ENCODE results near the gene FASTKD2. TPM values are rescaled to one million over a fixed set of nuclear protein-coding genes. Genes with fewer than 3 reads are reported as not detected.
A peak's percentile ranks its signal among the peaks of the same experiment; 100 is the strongest.

The FASTKD2 gene
- total RNA-seq, 1 experiment from 2014 or later: 31.5 TPM

GRCh38 chr2:206800506-206801417, 35.4 kb downstream of the FASTKD2 start:
- Mint-ChIP-seq H3K4me3 (ENCODE audit: low read depth, unreplicated experiment) (no peak overlapping the region), H3K27ac (ENCODE audit: unreplicated experiment) (no peak overlapping the region), H3K4me1 (ENCODE audit: low read depth, unreplicated experiment) (no peaks in the 10 kb centered on the region), H3K9me3 (ENCODE audit: low read depth, unreplicated experiment) (no peaks in the 10 kb centered on the region), H3K27me3 (ENCODE audit: unreplicated experiment) (no peaks in the 10 kb centered on the region), H3K36me3 (ENCODE audit: insufficient read depth, unreplicated experiment) (peaks cover 7% of the 10 kb centered on the region)
- CTCF ChIA-PET: interaction anchor here (0.5 to 1.2 kb wide), 4 partner anchors 182 to 729 kb away, joined by 3 to 5 read pairs (median 4); partner anchors contain the start of gene CREB1
- TF ChIP-seq CTCF (IDR thresholded peaks at IDR 0.05; ENCODE audit: unreplicated experiment): peak; percentile 62
- DNase-seq: peak; percentile 64
- no TSS peak for BruUV-seq (replicated peaks)
- intact Hi-C loops (cut with micrococcal nuclease; ENCODE audit: unreplicated experiment): loop anchor here (1.0 to 10.0 kb wide), 4 partner anchors 182 to 934 kb away; partner anchors contain the start of gene KLF7

- no peaks in the 10 kb centered on the region for H3K9me3 Mint-ChIP-seq (ENCODE audit: low read depth, unreplicated experiment)
- no peaks in the 10 kb centered on the region for H3K27me3 Mint-ChIP-seq (ENCODE audit: unreplicated experiment)
- no peaks in the 10 kb centered on the region for H3K4me1 Mint-ChIP-seq (ENCODE audit: low read depth, unreplicated experiment)
- H3K36me3 Mint-ChIP-seq (ENCODE audit: insufficient read depth, unreplicated experiment): peaks cover 3% of the 10 kb centered on the region
- no peak overlapping the region for H3K4me3 Mint-ChIP-seq (ENCODE audit: low read depth, unreplicated experiment)
- DNase-seq: no peak
- H3K27ac Mint-ChIP-seq (ENCODE audit: unreplicated experiment): no peak overlapping the region
- CTCF ChIA-PET: interaction anchor here (0.9 to 1.2 kb wide), 2 partner anchors 671 to 728 kb away, joined by 3 to 4 read pairs; partner anchors contain the start of gene CREB1
- intact Hi-C loops (cut with micrococcal nuclease; ENCODE audit: unreplicated experiment): loop anchor here (5.0 to 10.0 kb wide), 3 partner anchors 181 to 933 kb away; partner anchors contain the start of gene KLF7
- TF ChIP-seq CTCF (IDR thresholded peaks at IDR 0.05; ENCODE audit: unreplicated experiment): no peak
- BruUV-seq (replicated peaks): no TSS peak
These were observed 36.2 kb downstream of the FASTKD2 start for GRCh38 chr2:206801418-206802189.

- Mint-ChIP-seq H3K4me3 (ENCODE audit: low read depth, unreplicated experiment) (no peak overlapping the region), H3K36me3 (ENCODE audit: insufficient read depth, unreplicated experiment) (peaks cover 3% of the 10 kb centered on the region), H3K27me3 (ENCODE audit: unreplicated experiment) (no peaks in the 10 kb centered on the region), H3K9me3 (ENCODE audit: low read depth, unreplicated experiment) (no peaks in the 10 kb centered on the region), H3K4me1 (ENCODE audit: low read depth, unreplicated experiment) (no peaks in the 10 kb centered on the region), H3K27ac (ENCODE audit: unreplicated experiment) (no peak overlapping the region)
- TF ChIP-seq CTCF (IDR thresholded peaks at IDR 0.05; ENCODE audit: unreplicated experiment): no peak
- intact Hi-C loops (cut with micrococcal nuclease; ENCODE audit: unreplicated experiment): loop anchor here (5.0 to 10.0 kb wide), 3 partner anchors 179 to 932 kb away; partner anchors contain the start of gene KLF7
- CTCF ChIA-PET: interaction anchor here (0.6 kb wide), 1 partner anchor 669 kb away, joined by 3 read pairs; no protein-coding TSS in a partner anchor
- BruUV-seq (replicated peaks): no TSS peak
- DNase-seq: no peak
These were observed 37.5 kb downstream of the FASTKD2 start for GRCh38 chr2:206802654-206803514.

Measured in Calu3 (cell line).